Endothelial cell of umbilical vein (primary cell): Measurements from ENCODE around the gene C14orf132. TPM values are rescaled to one million over a fixed set of nuclear protein-coding genes. Genes with fewer than 3 reads are reported as not detected.

Source experiments
- BruUV-seq: library from RNA; stranded (reverse); fragments of 400-500 nt; replicated peaks from 2 replicates; lab custom pipeline; 2021; lab: Mats Ljungman, UMichigan
- CTCF ChIA-PET: fragments of 300-600, 350-600 bp; sonication (Branson Sonifier 250); formaldehyde crosslinking; loops from one replicate; lab custom pipeline; 2021; ENCODE audit warnings: antibody characterized with exemption, inconsistent platforms; lab: Charles Lee
- POLR2A ChIA-PET: fragments of 300-600, 350-600 bp; sonication (Branson Sonifier 250); formaldehyde crosslinking; loops from one replicate; lab custom pipeline; 2021; ENCODE audit warnings: antibody characterized with exemption, inconsistent platforms; lab: Charles Lee
- DNase-seq: peaks from one replicate; pipeline ENCODE4 v3.0.0-alpha.2; 2011; ENCODE audit warnings: low read depth, low spot score
- FAIRE-seq: peaks from 2 replicates; lab custom pipeline; 2011; peaks lifted over from hg19 to GRCh38; lab: Jason Lieb, UNC
- H2AFZ ChIP-seq: 2 replicates; pipeline ENCODE4 v1.6.0; 2012; ENCODE audit warnings: low read depth, low read length, control low read depth, inconsistent platforms
- H3K27ac ChIP-seq: 2 replicates; pipeline ENCODE4 v1.5.1; 2011; ENCODE audit warnings: low read depth, mild to moderate bottlenecking, control low read depth, low read length, moderate library complexity; ENCODE audit not compliant: insufficient read depth
- H3K27me3 ChIP-seq, 2 experiments: 2 replicates each; pipeline versions ENCODE4 v1.6.0 to v1.6.1; 2011; ENCODE audit warnings: low read length in 2 of 2, mixed read lengths in 1 of 2; ENCODE audit not compliant: control insufficient read depth in 2 of 2, insufficient read depth in 2 of 2
- H3K36me3 ChIP-seq, 2 experiments: 2 replicates in 1 of 2; 3 replicates in 1 of 2; pipeline ENCODE4 v1.5.1; 2011; ENCODE audit warnings: low read length in 2 of 2, mild to moderate bottlenecking in 1 of 2, moderate library complexity in 1 of 2; ENCODE audit not compliant: control insufficient read depth in 2 of 2, insufficient read depth in 2 of 2; ENCODE audit errors: extremely low read depth in 1 of 2
- H3K4me1 ChIP-seq: 3 replicates; pipeline ENCODE4 v1.5.1; 2011; ENCODE audit warnings: mild to moderate bottlenecking, low read length; ENCODE audit not compliant: control insufficient read depth, insufficient read depth; ENCODE audit errors: extremely low read depth
- H3K4me2 ChIP-seq: 2 replicates; pipeline ENCODE4 v1.6.1; 2011; ENCODE audit warnings: low read length, control low read depth, mixed read lengths; ENCODE audit not compliant: insufficient read depth
- H3K4me3 ChIP-seq, 3 experiments: fragments of 200-600 bp in 1 of 3; sonication (generic), shearing (Covaris generic) in 1 of 3; replicated peaks in 1 of 3; 2 replicates each; pipeline ENCODE4 v1.5.1; 2011 to 2016; ENCODE audit warnings: control low read depth in 3 of 3, low read length in 3 of 3, mild to moderate bottlenecking in 2 of 3, inconsistent platforms in 1 of 3, low read depth in 1 of 3, moderate library complexity in 1 of 3; ENCODE audit not compliant: insufficient read depth in 1 of 3
- H3K79me2 ChIP-seq: 2 replicates; pipeline ENCODE4 v1.6.0; 2012; ENCODE audit warnings: low read length, inconsistent platforms; ENCODE audit not compliant: control insufficient read depth, insufficient read depth
- H3K9ac ChIP-seq: replicated peaks from 2 replicates; pipeline ENCODE3; 2011; ENCODE audit warnings: low read length, control low read depth; ENCODE audit not compliant: insufficient read depth; ENCODE audit errors: extremely low read depth
- H3K9me1 ChIP-seq: replicated peaks from 3 replicates; pipeline ENCODE4 v1.6.0; 2011; ENCODE audit warnings: mild to moderate bottlenecking, low read length; ENCODE audit not compliant: control insufficient read depth, insufficient read depth; ENCODE audit errors: extremely low read depth
- H3K9me3 ChIP-seq: replicated peaks from 2 replicates; pipeline ENCODE4 v1.5.1; 2012; ENCODE audit warnings: low read length, inconsistent platforms; ENCODE audit not compliant: control insufficient read depth, insufficient read depth
- H4K20me1 ChIP-seq: replicated peaks from 2 replicates; pipeline ENCODE3; 2011; ENCODE audit warnings: mild to moderate bottlenecking, low read length; ENCODE audit not compliant: control insufficient read depth, insufficient read depth; ENCODE audit errors: extremely low read depth
- CTCF ChIP-seq, 2 donors: IDR thresholded peaks; 1 replicate in 1 of 2; 2 replicates in 1 of 2; pipeline ENCODE4 v1.5.1; 2011; ENCODE audit warnings: low read length in 2 of 2, mild to moderate bottlenecking in 2 of 2, moderate library complexity in 2 of 2, control low read depth in 1 of 2, inconsistent platforms in 1 of 2, low read depth in 1 of 2; ENCODE audit not compliant: insufficient read depth in 1 of 2; ENCODE audit errors: extremely low read depth in 1 of 2
- EZH2 ChIP-seq: IDR thresholded peaks from 2 replicates; pipeline ENCODE4 v1.6.1; 2012; ENCODE audit warnings: borderline replicate concordance, low read depth, mild to moderate bottlenecking, moderate library complexity, low read length, inconsistent platforms; ENCODE audit not compliant: severe bottlenecking
- FOS ChIP-seq: IDR thresholded peaks from 2 replicates; pipeline ENCODE4 v1.6.1; 2011; ENCODE audit warnings: mild to moderate bottlenecking, low read length, moderate library complexity, borderline replicate concordance; ENCODE audit not compliant: insufficient read depth
- GATA2 ChIP-seq: IDR thresholded peaks from 2 replicates; pipeline ENCODE4 v1.7.0; 2011; ENCODE audit warnings: low read depth, mild to moderate bottlenecking, moderate library complexity, mixed read lengths, low read length; ENCODE audit not compliant: insufficient read length, insufficient read depth
- JUN ChIP-seq: IDR thresholded peaks from 2 replicates; pipeline ENCODE4 v1.6.1; 2011; ENCODE audit warnings: borderline replicate concordance, low read depth; ENCODE audit not compliant: insufficient read length, insufficient read depth
- MAX ChIP-seq: IDR thresholded peaks from 2 replicates; pipeline ENCODE4 v1.6.1; 2011; ENCODE audit not compliant: insufficient read depth, insufficient read length
- MYC ChIP-seq: IDR thresholded peaks from one replicate; pipeline ENCODE4 v1.6.1; 2011; ENCODE audit warnings: mild to moderate bottlenecking, low read depth, low read length
- POLR2A ChIP-seq: IDR thresholded peaks from 2 replicates; pipeline ENCODE4 v1.6.1; 2012; ENCODE audit warnings: low read depth, mild to moderate bottlenecking, control low read depth, low read length
- POLR2AphosphoS5 ChIP-seq: IDR thresholded peaks from 2 replicates; pipeline ENCODE4 v1.6.1; 2012; ENCODE audit warnings: low read depth, mild to moderate bottlenecking, control low read depth, low read length, moderate library complexity; ENCODE audit not compliant: insufficient read depth
- dilution Hi-C: fragments of 300-500 bp; cut with MboI; formaldehyde crosslinking; loops from one replicate; pipeline ENCODE4 v1.15.0; 2019; ENCODE audit warnings: low sequenced_read_pairs; ENCODE audit not compliant: extremely low pct_ligation_motif_present
- intact Hi-C: fragments of 100-400 bp; cut with micrococcal nuclease; formaldehyde crosslinking; loops from one replicate; pipeline ENCODE4 v1.10.0; 2022
- polyA plus RNA-seq, 4 experiments: library from polyadenylated mRNA; depleted of rRNA in 3 of 4; stranded (reverse) in 3 of 4; unstranded in 1 of 4; fragments of >200 nt; gene quantifications; 2 replicates each; pipeline versions ENCODE4 v1.2.1 to v1.2.3, GENCODE V29; 2011 to 2012; ENCODE audit warnings: missing spikeins in 1 of 4
- total RNA-seq: library from RNA; stranded (reverse); gene quantifications from 2 replicates; pipeline ENCODE4 v1.2.3, GENCODE V29; 2021

The C14orf132 gene
- total and polyA plus RNA-seq, 2 donors (not counting 3 experiments of a cell fraction or from before 2014, with no cell fraction given): 3.2 to 7.6 TPM

- Histone ChIP-seq H3K9me3 (no peaks in the 10 kb centered on the region), H3K9ac (no peak overlapping the region), H2AFZ (no peak overlapping the region), H3K27ac (no peak overlapping the region), H3K36me3 (no peaks in the 10 kb centered on the region), H3K79me2 (no peaks in the 10 kb centered on the region), H3K4me3 (no peak overlapping the region), H3K4me2 (no peak overlapping the region), H3K27me3 (no peaks in the 10 kb centered on the region), H3K4me1 (no peaks in the 10 kb centered on the region), H3K9me1 (no peaks in the 10 kb centered on the region), H4K20me1 (no peaks in the 10 kb centered on the region)
- no peak for DNase-seq
- CTCF ChIA-PET: no interaction called here
- POLR2A ChIA-PET: no interaction called here
- intact Hi-C loops (no loop called here), dilution Hi-C loops (no loop called here)
- BruUV-seq: no TSS peak
- TF ChIP-seq JUN (no peak), GATA2 (no peak), EZH2 (no peak), POLR2AphosphoS5 (no peak), CTCF (IDR thresholded peaks at IDR 0.05; ENCODE audit: extremely low read depth in 1 of 2, insufficient read depth in 1 of 2, low read depth in 1 of 2, low read length in 2 of 2) (no peak), MYC (no peak), POLR2A (no peak), MAX (no peak), FOS (no peak)
- no peak for FAIRE-seq
Measured at GRCh38 chr14:96112032-96112431, 72.9 kb downstream of the C14orf132 start.
